T-helper 1 cell (primary cell): ENCODE results near the gene SREBF1.
"Not testable (repeated sequence)": the region's sequence is repeated elsewhere in the genome, so short reads cannot be mapped to it uniquely, and the experiment has no call there.

Source experiments
- DNase-seq, 5 donors: peaks; one replicate each; pipeline ENCODE4 v3.0.0-alpha.2; 2012 to 2020

The SREBF1 gene

GRCh38 chr17:17809531-17810083 lies 27.2 kb downstream of the SREBF1 start:
- DNase-seq: no peak

GRCh38 chr17:17808706-17809432 lies 27.9 kb downstream of the SREBF1 start:
- DNase-seq: no peak

DNA sequence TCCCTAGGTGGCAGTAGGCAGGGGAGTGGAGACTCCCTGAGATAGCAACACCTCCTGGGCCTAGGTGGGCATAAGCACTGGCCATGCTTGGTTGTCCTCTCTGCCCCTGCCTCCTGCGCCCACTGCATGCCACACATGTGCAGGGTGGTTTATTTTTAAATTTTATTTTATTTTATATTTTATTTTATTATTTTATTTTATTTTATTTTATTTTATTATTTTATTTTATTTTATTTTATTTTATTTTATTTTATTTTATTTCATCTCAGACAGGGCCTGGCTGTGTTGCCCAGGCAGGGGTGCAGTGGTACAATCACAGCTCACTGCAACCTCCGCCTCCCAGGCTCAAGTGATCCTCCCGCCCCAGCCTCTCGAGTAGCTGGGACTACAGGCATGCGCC lies 28.6 kb downstream of the SREBF1 start:
- DNase-seq: not testable (repeated sequence)

DNA sequence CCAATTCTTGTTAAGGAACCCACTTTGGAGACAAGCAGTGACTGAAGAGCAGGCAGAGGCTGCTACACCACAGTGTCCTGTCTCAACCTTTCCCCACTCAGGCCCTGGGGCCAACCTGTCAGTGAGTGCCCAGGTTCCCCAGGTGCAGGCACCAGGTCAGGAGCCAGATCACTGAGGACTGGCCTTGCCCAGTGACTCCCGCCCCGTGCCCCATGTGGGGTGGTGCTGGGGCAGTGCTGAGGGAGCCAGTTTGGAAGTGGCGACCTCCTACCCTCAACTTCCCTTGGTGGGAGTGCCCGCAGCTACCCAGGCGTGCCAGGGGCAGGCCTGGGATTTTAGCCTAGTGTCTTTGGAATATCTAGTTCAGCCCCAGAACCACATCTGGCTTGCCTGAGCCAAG lies 29.3 kb downstream of the SREBF1 start:
- DNase-seq: no peak

- DNase-seq: no peak
Measured at GRCh38 chr17:17806611-17807274, 30.0 kb downstream of the SREBF1 start.

DNA sequence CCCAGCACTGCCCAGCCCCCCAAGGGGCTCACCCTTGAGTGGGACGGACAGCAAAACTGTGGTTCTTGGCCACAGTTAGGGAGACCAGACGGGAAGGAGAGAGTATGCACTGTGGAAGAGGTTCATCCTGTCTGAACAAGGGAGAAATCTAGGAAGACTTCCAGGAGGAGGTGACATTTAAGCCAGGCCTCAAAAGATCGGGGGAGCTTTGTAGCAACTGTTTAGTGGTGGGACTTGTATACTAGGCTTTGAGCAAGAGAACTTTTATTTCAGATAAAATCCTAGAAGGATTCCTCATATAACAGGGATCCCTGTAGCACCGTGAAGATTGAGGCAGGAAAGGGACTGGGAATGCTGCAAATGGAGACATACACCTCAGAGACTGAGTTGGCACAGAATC lies 30.8 kb downstream of the SREBF1 start:
- DNase-seq: no peak

DNA sequence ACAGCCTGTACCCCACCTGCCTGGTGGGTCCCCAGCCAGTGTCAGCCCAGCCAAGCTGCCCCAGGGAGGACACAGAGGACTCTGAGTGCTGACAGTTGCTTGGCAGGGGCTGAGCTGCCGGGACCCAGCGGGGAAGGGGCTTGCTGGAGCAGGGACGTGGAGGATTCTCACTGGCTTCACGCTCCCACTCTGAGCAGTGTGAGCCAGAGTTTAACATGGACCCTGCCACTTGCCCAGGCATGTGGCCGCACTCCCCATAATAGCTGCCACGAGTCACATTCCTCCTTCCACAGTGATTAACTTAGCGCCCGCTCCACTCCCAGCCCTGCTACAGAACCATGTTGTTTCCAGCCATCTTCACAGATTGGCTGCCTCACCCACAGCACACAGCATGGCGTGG lies 31.2 kb downstream of the SREBF1 start:
- no peak for DNase-seq

DNA sequence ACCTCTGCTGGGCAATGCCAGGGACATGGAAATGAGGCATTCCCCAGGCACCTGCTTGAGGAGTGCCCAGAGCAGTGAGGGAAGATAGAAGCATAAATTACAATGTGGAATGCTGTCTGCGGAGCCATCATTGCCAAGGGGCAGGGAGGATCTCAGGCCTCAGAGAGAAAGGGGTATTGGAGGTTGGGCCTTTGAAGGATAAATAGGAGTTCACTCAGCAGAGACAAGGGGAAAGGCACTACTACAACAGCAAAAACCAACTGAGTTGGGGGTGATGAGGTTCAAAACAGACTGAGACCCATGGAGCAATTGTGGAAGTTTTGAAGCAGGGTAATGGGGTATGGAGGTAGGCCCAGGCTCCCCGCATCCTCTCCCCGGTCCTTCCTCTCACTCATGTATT lies 32.8 kb downstream of the SREBF1 start:
- no peak for DNase-seq

DNA sequence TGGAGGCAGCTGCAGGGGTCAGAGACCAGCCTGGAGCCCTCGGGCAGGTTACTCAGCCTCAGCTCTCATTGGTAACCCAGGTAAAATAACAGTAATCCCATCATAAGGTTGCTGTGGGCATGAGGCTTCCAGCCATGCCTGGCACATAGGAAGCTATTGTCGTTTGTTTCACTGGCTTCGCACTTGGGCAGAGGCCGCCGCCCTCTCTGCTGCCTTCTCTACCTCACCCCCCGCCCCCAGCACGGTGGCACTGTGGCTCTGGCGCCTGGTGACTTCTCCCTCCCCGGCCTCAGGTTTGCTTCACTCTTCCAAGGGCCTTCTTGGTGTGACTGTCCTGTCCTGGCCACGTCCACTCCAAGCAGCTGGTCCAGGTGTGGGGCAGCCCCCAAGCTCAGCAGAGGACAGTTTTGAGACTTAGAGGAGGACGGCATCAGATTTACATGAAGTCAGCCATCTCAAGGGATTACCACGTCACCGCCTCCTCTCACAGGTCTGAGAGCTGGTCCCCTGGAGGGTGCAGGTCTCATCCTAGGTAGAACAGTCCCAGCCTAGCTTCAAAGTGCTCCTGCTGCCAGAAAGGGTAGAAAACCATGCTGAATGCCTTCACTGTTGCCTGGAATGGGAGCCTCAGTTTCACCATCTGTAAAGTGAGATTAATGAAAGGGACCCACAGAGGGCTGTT lies 34.8 kb downstream of the SREBF1 start:
- DNase-seq: no peak

DNA sequence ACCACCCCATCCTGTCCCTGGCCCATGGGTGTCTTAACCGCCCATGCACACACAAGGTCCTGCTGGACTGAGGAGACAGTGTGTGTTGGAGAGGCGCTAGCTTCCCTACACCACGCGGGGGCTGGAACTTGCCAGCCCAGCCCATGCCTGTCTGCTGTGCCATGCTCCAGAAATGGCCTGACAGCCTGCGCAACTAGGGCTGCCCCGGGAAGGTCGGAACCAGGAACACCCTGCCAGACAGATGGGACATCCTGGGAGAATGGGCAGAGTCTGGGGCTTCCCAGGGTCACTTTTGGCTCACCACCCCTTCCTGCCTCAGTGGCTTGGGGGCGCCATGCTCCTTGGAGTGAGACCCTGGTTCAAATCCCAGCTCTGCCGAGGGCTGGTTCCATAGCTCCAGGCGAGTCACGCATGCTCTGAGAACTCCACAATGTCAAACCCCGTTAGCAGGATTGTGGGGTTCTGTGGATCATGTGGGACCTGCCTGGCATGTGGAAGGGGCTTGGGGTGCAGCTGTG lies 36.2 kb downstream of the SREBF1 start:
- no peak for DNase-seq

GRCh38 chr17:17798573-17799255 lies 38.1 kb downstream of the SREBF1 start:
- no peak for DNase-seq

- no peak for DNase-seq
Measured at GRCh38 chr17:17798010-17798556, 38.7 kb downstream of the SREBF1 start.

GRCh38 chr17:17797119-17797809 lies 39.5 kb downstream of the SREBF1 start:
- no peak for DNase-seq

DNA sequence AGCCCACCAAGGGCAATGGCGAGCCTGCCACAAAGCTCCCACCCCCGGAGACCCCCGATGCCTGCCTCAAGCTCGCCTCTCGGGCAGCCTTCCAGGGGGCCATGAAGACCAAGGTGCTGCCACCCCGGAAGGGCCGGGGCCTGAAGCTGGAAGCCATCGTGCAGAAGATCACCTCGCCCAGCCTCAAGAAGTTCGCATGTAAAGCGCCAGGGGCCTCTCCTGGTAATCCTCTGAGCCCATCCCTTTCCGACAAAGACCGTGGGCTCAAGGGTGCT lies 40.1 kb downstream of the SREBF1 start:
- no peak for DNase-seq

DNA sequence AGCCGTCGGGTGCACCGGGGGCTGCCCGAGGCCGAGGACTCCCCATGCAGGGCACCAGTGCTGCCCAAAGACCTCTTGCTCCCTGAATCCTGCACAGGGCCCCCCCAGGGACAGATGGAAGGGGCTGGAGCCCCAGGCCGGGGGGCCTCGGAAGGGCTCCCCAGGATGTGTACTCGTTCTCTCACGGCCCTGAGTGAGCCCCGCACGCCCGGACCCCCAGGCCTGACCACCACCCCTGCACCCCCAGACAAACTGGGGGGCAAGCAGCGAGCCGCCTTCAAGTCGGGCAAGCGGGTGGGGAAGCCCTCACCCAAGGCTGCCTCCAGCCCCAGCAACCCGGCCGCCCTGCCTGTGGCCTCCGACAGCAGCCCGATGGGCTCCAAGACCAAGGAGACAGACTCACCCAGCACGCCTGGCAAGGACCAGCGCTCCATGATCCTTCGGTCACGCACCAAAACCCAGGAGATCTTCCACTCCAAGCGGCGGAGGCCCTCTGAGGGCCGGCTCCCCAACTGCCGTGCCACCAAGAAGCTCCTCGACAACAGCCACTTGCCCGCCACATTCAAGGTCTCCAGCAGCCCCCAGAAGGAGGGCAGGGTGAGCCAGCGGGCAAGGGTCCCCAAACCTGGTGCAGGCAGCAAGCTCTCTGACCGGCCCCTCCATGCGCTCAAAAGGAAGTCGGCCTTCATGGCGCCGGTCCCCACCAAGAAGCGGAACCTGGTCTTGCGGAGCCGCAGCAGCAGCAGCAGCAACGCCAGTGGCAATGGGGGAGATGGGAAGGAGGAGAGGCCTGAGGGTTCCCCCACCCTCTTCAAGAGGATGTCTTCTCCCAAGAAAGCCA lies 40.6 kb downstream of the SREBF1 start:
- no peak for DNase-seq

GRCh38 chr17:17795296-17795695 lies 41.5 kb downstream of the SREBF1 start:
- no peak for DNase-seq

DNA sequence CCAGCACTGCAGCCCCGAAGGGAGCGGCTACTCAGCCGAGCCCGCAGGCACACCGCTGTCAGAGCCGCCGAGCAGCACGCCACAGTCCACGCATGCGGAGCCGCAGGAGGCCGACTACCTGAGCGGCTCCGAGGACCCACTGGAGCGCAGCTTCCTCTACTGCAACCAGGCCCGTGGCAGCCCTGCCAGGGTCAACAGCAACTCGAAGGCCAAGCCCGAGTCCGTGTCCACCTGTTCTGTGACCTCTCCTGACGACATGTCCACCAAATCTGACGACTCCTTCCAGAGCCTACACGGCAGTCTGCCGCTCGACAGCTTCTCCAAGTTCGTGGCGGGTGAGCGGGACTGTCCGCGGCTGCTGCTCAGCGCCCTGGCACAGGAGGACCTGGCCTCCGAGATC lies 42.4 kb downstream of the SREBF1 start:
- DNase-seq: no peak

DNA sequence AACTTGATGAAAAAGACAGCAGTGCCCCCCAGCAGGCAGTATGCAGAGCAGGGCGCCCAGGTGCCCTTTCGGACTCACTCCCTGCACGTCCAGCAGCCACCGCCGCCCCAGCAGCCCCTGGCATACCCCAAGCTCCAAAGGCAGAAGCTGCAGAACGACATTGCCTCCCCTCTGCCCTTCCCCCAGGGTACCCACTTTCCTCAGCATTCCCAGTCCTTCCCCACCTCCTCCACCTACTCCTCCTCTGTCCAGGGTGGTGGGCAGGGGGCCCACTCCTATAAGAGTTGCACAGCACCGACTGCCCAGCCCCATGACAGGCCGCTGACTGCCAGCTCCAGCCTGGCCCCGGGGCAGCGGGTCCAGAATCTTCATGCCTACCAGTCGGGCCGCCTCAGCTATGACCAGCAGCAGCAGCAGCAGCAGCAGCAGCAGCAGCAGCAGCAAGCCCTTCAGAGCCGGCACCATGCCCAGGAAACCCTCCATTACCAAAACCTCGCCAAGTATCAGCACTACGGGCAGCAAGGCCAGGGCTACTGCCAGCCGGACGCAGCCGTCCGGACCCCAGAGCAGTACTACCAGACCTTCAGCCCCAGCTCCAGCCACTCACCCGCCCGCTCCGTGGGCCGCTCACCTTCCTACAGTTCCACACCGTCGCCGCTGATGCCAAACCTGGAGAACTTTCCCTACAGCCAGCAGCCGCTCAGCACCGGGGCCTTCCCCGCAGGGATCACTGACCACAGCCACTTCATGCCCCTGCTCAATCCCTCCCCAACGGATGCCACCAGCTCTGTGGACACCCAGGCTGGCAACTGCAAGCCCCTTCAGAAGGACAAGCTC lies 43.2 kb downstream of the SREBF1 start:
- DNase-seq: no peak

GRCh38 chr17:17792551-17793377 lies 44.0 kb downstream of the SREBF1 start:
- DNase-seq: peak in 3 of 5 donors; percentile 33 to 86 (median 38)
